DND-41 (cell line): ENCODE measurements around the gene RNF130.

ENCODE experiments used
- ATAC-seq: fragments of 200-7000 bp; cut with Tn5 transposase; 3 replicates; pipeline ENCODE4 v1.9.1; 2021; ENCODE audit warnings: low read depth; ENCODE audit not compliant: insufficient read depth
- DNase-seq: peaks from one replicate; pipeline ENCODE4 v3.0.0-alpha.2; 2020
- H2AFZ ChIP-seq: 2 replicates; pipeline ENCODE4 v1.6.0; 2012; ENCODE audit warnings: low read depth, low read length
- H3K27ac ChIP-seq: 2 replicates; pipeline ENCODE4 v1.5.1; 2012; ENCODE audit warnings: low read length, inconsistent platforms
- H3K27me3 ChIP-seq: fragments of 200-600 bp; sonication (generic); 2 replicates; pipeline ENCODE4 v1.6.0; 2012; ENCODE audit warnings: low read length, mild to moderate bottlenecking, inconsistent platforms; ENCODE audit not compliant: insufficient read depth, poor library complexity
- H3K36me3 ChIP-seq: 2 replicates; pipeline ENCODE4 v1.5.1; 2012; ENCODE audit warnings: low read length, inconsistent platforms; ENCODE audit not compliant: insufficient read depth
- H3K4me1 ChIP-seq: 2 replicates; pipeline ENCODE4 v1.5.1; 2012; ENCODE audit warnings: mild to moderate bottlenecking, low read length; ENCODE audit not compliant: insufficient read depth
- H3K4me2 ChIP-seq: 2 replicates; pipeline ENCODE4 v1.6.0; 2012; ENCODE audit warnings: mild to moderate bottlenecking, moderate library complexity, low read length, inconsistent platforms; ENCODE audit not compliant: insufficient read depth
- H3K4me3 ChIP-seq, 2 experiments: fragments of 200-600 bp in 1 of 2; shearing (Covaris generic) in 1 of 2; 2 replicates each; pipeline ENCODE4 v1.5.1; 2012 to 2016; ENCODE audit warnings: inconsistent platforms in 2 of 2, low read length in 2 of 2, mild to moderate bottlenecking in 2 of 2, low read depth in 1 of 2, moderate library complexity in 1 of 2
- H3K79me2 ChIP-seq: 2 replicates; pipeline ENCODE4 v1.6.0; 2012; ENCODE audit warnings: low read length, inconsistent platforms; ENCODE audit not compliant: insufficient read depth
- H3K9ac ChIP-seq: 2 replicates; pipeline ENCODE4 v1.6.0; 2012; ENCODE audit warnings: low read depth, mild to moderate bottlenecking, inconsistent platforms, low read length, moderate library complexity
- H3K9me3 ChIP-seq: 2 replicates; pipeline ENCODE4 v1.5.1; 2012; ENCODE audit warnings: low read length, moderate library complexity, mild to moderate bottlenecking, inconsistent platforms; ENCODE audit not compliant: insufficient read depth, severe bottlenecking
- H4K20me1 ChIP-seq: 2 replicates; pipeline ENCODE4 v1.6.0; 2012; ENCODE audit warnings: low read length; ENCODE audit not compliant: insufficient read depth
- CTCF ChIP-seq: IDR thresholded peaks from 2 replicates; pipeline ENCODE4 v1.5.1; 2012; ENCODE audit warnings: borderline replicate concordance, low read length, moderate library complexity, mild to moderate bottlenecking; ENCODE audit not compliant: poor library complexity, severe bottlenecking; ENCODE audit errors: extremely low read depth
- EZH2 ChIP-seq: IDR thresholded peaks from 3 replicates; pipeline ENCODE4 v1.6.1; 2012; ENCODE audit warnings: borderline replicate concordance, low read depth, mild to moderate bottlenecking, moderate library complexity, low read length, inconsistent platforms; ENCODE audit not compliant: severe bottlenecking

RNF130 gene

GRCh38 chr5:180093651-180094382, 22.3 kb upstream of the RNF130 start:
- ATAC-seq, result no peak
- no peak for TF ChIP-seq EZH2
- no peak for TF ChIP-seq CTCF
- H3K27me3 ChIP-seq, result no peaks in the 10 kb centered on the region
- no peak for DNase-seq
- no peak overlapping the region for H3K9ac ChIP-seq
- H3K9me3 ChIP-seq, result no peaks in the 10 kb centered on the region
- H3K4me3 ChIP-seq, result no peak overlapping the region
- no peaks in the 10 kb centered on the region for H4K20me1 ChIP-seq
- H3K4me2 ChIP-seq, result no peak overlapping the region
- H2AFZ ChIP-seq, result no peak overlapping the region
- no peaks in the 10 kb centered on the region for H3K79me2 ChIP-seq
- H3K27ac ChIP-seq, result no peak overlapping the region
- H3K36me3 ChIP-seq, result no peaks in the 10 kb centered on the region
- peaks cover 6% of the 10 kb centered on the region for H3K4me1 ChIP-seq

GRCh38 chr5:180093241-180093640, 21.7 kb upstream of the RNF130 start:
- H3K79me2 ChIP-seq, result no peaks in the 10 kb centered on the region
- TF ChIP-seq EZH2, result no peak
- no peak for TF ChIP-seq CTCF
- H3K4me3 ChIP-seq, result no peak overlapping the region
- no peaks in the 10 kb centered on the region for H3K9me3 ChIP-seq
- H3K4me1 ChIP-seq, result peaks cover 6% of the 10 kb centered on the region
- no peaks in the 10 kb centered on the region for H3K36me3 ChIP-seq
- no peaks in the 10 kb centered on the region for H4K20me1 ChIP-seq
- H2AFZ ChIP-seq, result no peak overlapping the region
- H3K27me3 ChIP-seq, result no peaks in the 10 kb centered on the region
- no peak overlapping the region for H3K27ac ChIP-seq
- no peak for DNase-seq
- H3K4me2 ChIP-seq, result no peak overlapping the region
- no peak overlapping the region for H3K9ac ChIP-seq
- ATAC-seq, result no peak

GRCh38 chr5:180090769-180091546, 19.4 kb upstream of the RNF130 start:
- H3K4me2 ChIP-seq, result peak overlapping the region; percentile 46; the same call in 1 of the 2 replicates
- no peaks in the 10 kb centered on the region for H4K20me1 ChIP-seq
- H3K4me3 ChIP-seq, result no peak overlapping the region
- no peaks in the 10 kb centered on the region for H3K27me3 ChIP-seq
- ATAC-seq (no peak), DNase-seq (no peak)
- TF ChIP-seq CTCF, result peak; percentile 28
- no peak for TF ChIP-seq EZH2
- no peaks in the 10 kb centered on the region for H3K36me3 ChIP-seq
- H2AFZ ChIP-seq, result 0 out of 2 replicates have a peak overlapping the region, but pooled peaks have one; percentile 55
- no peaks in the 10 kb centered on the region for H3K9me3 ChIP-seq
- H3K79me2 ChIP-seq, result no peaks in the 10 kb centered on the region
- no peak overlapping the region for H3K27ac ChIP-seq
- peaks cover 6% of the 10 kb centered on the region for H3K4me1 ChIP-seq
- H3K9ac ChIP-seq, result no peak overlapping the region
